Femur (tissue), 1 donor: ENCODE measurements around the gene PDZD2.
"Not testable (repeated sequence)": the region's sequence is repeated elsewhere in the genome, so short reads cannot be mapped to it uniquely, and the experiment has no call there.

Experiments
- DNase-seq: peaks from one replicate; pipeline ENCODE4 v3.0.0-alpha.2; 2017

The PDZD2 gene

GRCh38 chr5:31987985-31988710, 349.2 kb downstream of the PDZD2 start:
- no peak for DNase-seq

DNA sequence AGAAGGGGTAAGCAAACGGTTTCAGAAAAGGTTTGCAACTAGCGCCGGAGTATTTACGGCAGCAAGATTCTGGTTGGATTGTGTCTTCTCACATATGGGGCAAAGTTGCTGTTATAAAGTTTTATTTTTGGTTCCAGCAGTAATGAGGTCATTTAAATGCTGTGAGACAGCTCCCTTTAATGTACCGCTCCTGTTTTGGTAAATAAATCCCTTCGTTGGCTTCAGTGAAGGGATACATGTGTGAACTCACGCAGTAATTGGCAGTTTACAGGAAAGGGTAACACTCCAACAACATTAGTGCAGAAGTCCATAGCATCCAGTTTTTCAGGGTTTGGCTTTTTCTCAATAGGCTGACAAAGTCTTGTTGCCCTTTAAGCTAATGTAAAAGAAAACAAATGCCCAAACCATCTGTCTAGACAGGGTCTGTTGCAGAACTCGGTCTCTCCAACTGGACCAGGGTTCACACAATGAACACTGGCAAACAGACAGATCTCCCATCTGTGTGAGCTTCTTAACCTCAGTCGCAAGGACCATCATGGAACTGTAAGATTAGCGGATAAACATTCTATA, 351.2 kb downstream of the PDZD2 start:
- no peak for DNase-seq

DNA sequence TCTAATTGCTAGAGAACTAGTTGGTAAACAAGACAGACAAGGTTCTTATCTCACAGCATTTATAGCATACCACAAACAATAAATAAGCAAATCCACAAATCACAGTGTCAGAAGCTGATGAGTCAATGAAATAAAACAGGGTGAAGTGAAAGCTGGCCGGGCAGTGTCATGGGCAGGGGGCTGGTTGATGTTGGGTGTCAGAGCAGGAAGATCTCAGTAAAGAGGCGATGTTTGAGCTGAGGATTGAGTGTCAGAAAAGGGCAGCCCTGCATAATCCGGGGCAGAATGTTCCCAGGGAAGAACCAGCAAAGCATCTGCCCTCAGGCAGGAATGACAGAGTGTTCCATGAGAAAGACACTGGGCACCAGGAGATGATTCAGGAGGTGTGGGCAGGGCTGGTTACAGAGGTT, 351.8 kb downstream of the PDZD2 start:
- no peak for DNase-seq

- DNase-seq: no peak
Observed at GRCh38 chr5:31992377-31992776, 353.4 kb downstream of the PDZD2 start.

DNA sequence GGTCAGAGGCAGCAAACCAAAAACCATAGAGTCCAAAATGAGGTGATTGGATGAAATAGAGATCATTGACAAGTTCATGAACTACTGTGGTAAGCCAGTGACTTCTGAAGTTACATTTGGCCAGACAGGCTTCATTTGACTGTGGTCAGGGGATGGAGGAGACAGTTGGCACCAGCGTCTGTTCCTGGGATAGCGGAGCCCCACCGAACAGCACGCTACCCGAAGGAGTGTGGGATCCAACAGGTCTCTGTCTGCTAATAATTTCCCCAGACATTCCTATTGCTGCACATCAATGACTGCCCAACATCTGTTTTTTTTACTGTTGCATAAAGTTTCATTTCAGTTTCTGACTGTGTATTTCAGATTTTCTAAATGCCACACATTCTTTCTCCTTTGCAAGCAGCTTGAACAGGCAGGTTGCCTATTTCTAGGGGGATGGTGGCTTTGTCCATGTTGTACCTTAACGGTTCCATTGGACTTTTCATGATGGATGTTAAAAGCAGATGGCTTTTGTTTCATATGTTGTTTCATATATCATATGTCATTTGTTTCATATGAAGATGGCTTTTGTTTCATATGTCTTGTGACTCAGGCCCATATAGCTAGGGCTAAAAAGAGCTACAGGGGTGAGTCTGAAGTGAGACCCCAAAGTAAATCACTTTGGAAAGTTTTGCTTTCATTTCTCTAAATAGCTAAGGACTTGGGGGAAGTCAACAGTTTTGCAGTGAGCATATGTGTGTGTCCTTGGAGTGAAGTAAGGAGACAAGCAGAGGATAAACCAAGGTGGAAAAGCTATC, 354.4 kb downstream of the PDZD2 start:
- peak; percentile 74 for DNase-seq

- no peak for DNase-seq
Observed at GRCh38 chr5:31995006-31995405, 356.1 kb downstream of the PDZD2 start.

GRCh38 chr5:31995714-31996113, 356.8 kb downstream of the PDZD2 start:
- no peak for DNase-seq

DNA sequence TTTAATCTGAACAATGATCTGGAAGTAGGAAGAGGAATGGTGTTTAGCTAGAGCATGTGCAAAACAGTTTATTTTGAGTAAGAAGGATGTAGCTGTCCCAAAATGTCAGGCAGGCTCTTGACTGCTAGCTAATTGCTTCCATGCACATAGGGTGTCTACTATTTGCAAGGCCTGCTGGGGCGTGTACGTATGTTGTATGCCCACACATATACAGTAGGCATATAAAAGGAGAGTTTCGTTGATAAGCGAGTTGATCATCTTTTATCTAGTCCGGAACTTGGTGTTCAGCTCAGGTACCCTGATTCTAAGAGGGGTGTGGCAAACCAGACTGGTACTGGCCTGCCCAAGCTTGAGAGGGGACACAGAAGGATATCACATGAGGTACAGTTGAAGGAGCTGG, 358.0 kb downstream of the PDZD2 start:
- no peak for DNase-seq

- no peak for DNase-seq
Observed at GRCh38 chr5:31999470-31999869, 360.5 kb downstream of the PDZD2 start.

DNA sequence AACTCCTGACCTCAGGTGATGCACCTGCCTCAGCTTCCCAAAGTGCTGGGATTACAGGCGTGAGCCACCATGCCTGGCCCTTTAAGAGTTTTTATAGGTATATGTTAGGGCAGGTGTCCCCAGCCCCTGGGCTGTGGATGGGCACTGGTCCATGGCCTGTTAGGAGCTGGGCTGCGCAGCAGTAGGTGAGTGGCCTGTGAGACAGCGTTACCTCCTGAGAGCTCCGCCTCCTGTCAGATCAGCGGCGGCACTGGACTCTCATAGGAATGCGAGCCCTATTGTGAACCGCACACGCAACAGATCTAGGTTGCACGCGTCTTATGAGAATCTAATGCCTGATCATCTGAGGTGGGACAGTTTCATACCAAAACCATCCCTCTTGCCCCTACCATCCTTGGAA, 361.8 kb downstream of the PDZD2 start:
- no peak for DNase-seq

- DNase-seq: no peak
Observed at GRCh38 chr5:32001284-32001683, 362.4 kb downstream of the PDZD2 start.

GRCh38 chr5:32001707-32002106, 362.8 kb downstream of the PDZD2 start:
- no peak for DNase-seq

DNA sequence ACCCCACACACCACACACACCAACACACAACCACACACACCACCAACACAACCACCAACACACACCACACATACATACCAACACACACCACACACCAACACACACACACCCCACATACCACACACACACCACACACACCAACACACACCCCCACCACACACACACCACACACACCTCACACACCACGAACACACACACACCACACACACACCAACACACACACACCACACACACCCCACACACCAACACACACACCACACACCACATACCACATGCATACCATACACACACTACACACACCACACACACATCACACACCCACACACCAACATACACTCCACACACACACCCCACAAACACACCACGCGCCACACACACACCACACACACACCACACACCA, 363.8 kb downstream of the PDZD2 start:
- DNase-seq: no peak

GRCh38 chr5:32003981-32004380, 365.1 kb downstream of the PDZD2 start:
- no peak for DNase-seq

GRCh38 chr5:32004404-32004803, 365.5 kb downstream of the PDZD2 start:
- no peak for DNase-seq

DNA sequence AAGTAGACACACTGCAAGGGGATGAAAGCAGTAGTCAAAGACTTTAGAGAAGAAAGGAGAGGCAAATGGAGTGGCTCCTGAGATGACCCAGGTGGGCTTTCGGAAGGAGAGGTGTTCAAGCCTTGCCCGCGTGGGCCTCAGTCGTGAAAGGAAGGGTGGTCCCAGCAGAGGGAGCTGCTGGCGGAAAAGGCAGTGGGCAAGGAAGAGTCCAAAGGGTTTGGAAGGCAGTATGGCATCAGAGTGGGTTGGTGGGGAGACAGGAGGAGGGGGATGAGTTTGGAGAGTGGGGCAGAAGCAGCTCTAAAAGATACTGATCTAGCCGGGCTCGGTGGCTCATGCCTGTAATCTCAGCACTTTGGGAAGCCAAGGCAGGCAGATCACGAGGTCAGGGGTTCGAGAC, 369.8 kb downstream of the PDZD2 start:
- DNase-seq: no peak

DNA sequence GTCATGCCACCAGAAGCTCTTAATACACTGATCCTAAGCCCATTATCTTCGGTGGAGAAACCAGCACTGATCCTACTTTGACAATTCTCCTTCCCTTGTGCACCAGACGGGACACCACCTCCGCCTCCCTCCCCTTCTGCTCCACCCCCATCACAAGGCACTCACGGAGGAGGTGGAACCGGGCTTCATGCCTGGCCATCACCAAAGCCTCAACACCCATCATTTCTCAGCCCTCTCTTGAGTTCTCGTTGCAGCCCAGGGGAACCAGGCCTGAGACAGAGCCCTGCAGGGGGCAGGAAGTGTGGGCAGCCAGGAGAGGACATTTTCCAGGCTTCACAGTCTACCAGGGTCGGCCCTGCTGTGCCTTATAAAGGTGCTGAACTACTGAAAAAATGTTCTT, 374.7 kb downstream of the PDZD2 start:
- no peak for DNase-seq

- peak; percentile 31 for DNase-seq
Observed at GRCh38 chr5:32014096-32014745, 375.3 kb downstream of the PDZD2 start.

GRCh38 chr5:32015262-32015661, 376.3 kb downstream of the PDZD2 start:
- DNase-seq: not testable (repeated sequence)

- DNase-seq: peak; percentile 31
Observed at GRCh38 chr5:32017692-32018367, 378.9 kb downstream of the PDZD2 start.

- DNase-seq: no peak
Observed at GRCh38 chr5:32018476-32019436, 379.8 kb downstream of the PDZD2 start.

DNA sequence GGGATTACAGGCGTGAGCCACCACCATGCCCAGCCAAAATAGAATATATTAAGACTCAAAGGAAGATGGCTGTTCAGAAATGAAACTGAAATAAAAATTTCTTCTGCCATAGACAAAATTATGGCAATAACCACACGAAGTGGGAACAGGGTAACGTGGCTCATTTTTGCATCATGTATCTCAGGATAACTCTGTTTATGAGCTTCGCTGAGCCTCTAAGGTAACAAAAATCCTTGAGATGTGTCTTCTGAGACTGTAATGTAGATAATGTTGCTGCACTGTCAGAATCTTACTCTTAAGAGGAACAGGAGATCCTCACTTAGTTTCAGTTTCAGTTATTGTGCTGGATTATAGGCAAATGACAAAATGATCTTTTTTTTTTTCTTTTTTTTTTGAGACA, 381.3 kb downstream of the PDZD2 start:
- no peak for DNase-seq
